ENCODE results near the gene IL1A.

Gene IL1A

DNA sequence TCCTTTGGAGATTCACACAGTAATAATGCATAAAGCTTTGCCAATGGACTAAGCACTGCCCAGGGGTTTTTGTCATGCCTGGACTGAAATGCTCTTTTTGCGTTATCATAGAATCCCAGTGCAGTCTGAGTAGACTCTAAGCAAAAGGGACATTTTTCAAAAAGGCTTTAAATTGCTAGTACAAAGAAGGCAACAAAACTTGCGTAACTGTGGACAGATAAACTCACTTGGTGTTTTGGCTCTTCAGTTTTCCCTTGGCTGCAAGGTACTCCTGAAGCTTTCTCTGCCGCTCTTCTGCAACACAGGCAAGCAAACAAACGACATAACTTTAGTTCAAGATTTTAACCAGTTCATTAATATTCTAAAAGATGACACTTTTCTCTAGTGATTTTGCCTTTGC, 22.0 kb downstream of the IL1A start:
- DNase-seq (ENCODE audit: low read depth): no peak

DNA sequence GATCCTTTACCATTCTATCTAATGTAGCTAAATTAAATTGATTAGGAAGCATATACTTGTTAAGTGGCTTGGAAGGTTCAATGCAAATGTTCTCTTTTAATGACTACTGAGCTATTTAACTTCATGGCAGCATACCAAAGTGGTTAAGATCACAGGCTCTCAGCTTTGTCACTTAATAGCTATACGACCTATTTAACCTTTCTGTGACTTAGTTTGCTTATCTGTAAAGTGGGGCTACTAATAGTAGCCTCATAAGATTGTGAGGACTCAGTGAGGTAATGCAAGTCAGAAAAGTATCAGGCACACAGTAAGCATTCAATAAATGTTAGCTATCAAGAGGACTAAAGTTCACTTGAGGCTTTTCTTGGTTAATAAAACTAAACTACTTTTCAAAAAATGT, 24.1 kb downstream of the IL1A start:
- no peak for DNase-seq (ENCODE audit: low read depth)

DNA sequence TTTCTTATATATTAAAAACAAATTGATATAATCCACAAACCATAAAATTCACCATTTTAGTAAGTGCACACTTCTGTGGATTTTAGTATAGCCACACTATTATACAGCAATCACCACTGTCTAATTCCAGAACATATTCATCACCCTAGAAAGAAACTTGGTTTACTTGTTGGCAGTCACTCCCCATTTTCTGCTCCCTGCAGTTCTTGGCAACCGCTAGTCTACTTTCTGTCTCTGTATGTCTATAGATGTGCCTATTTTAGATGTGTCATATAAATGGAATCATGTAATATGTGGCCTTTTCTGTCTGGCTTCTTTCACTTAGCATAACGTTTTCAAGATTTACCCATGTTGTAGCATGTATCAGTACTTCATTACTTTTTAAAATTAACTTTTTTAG, 25.6 kb downstream of the IL1A start:
- no peak for DNase-seq (ENCODE audit: low read depth)

DNA sequence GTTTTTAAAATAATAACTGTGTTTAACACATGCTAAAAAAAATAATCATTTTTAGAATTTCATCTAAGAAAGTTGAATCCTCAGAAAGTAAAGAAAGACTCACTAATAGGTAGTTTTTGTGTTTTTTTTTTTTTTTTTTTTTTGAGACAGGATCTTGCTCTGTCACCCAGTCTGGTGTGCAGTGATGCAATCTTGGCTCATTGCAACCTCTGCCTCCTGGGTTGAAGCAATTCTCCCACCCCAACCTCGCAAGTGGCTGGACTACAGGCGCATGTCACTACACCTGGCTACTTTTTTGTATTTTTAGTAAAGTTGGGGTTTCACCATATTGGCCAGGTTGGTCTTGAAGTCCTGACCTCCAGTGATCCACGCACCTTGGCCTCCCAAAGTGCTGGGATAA, 27.0 kb downstream of the IL1A start:
- no peak for DNase-seq (ENCODE audit: low read depth)

DNA sequence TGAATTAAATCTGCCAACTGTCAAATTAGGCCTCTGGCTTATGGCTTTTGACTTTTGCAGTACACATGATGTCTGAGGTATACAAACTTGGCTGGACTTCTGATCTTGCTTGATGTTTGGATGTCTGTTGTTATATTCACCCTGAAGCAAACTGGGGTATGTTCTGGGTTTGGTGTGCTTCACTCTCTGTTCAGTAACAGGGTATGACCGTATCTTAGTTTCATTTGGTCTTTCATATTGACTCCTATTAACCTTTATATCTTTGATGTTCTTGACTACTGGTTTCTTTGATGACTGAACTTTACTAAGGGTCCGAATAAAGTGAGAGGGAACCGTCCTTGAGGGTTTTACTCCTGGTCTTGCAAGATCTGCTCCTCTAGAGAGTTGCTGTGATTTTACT, 28.1 kb downstream of the IL1A start:
- no peak for DNase-seq (ENCODE audit: low read depth)

DNA sequence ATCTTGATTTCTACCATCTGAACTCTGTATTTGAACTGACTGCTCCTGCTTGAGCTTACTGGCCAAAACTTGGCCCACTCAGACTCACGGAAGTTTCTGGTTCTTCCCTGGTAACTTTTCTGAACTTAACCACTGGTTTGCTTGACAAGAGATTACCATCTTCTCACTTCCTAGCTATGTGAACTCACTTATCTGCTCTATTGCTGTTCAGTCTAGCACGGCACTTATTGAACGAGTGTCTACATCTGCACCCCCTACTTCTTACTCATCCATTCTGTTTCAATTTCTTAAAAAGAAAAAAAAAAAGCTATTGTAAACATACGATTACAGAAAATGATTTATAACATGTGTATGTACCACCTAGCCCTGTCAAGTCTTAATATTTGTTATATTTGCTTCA, 28.8 kb downstream of the IL1A start:
- no peak for DNase-seq (ENCODE audit: low read depth)

DNA sequence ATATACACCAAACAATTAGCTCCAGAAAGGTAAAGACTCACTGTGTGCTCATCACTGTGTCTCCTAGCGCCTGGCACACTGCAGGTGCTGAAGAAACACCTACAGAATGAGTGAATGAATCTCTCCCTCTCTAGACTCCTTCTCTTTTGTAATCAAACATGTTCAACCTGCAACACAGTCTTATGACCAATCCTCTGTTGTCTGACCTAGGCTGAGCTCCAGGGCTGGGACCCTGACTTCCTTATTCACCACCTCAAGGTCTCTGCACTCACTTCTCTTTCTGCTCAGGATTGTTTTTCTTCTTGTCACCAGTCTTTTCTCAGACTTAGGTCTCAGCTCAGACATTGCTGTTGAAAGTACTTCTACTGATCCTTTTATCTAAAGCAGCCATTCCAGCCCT, 29.7 kb downstream of the IL1A start:
- DNase-seq (ENCODE audit: low read depth): no peak

DNA sequence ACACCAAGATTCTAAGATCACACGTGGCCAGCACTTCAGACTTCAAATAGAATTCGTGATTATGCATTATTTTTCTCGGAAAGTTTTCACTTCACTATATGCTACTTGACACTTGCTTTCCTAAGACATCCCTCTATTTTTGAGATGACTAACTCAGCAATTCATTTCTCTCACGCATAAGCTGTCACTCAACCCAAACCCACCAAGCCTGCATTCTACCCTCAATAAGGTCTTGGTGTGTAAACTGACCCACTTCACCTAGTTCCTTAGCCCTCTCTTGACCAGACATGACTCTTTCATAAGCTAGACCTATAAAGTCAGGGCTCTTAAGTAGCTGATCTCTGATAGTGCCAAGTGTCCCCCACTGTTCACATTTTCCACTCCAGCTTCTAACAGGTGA, 31.6 kb downstream of the IL1A start:
- no peak for DNase-seq (ENCODE audit: low read depth)

DNA sequence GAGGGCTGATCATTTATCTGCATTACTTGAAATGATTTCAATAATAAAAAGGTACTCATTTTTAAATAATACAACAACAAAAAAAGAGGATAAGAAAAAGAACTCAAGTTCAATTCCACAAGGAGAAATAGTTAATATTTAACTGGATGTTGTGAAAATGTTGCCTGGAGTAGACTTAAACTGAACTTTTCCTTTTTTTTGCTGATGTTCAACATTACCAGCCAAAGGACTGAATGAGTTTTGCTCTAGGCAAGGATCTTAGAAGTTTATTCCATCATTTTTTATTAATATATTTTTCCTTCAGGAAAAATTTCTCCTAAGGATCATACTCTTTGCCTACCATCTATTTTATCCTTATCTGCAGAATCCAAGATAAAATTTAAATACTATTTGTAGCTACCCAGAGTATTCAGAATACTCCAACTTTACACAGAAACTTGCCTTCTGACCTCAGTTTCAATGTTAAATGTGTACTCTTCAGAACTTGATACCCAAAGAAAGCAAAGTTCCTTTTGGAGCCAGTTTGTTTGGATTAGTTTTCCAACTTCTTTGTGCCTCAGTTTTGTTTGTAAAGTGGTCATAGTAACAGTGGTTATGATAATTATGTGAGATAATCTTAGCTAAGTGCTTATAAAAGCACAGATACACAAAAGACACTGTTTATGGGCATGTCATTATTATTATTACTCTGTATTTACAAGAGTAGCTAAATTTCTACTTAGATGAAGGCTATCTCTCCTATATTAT, 32.7 kb downstream of the IL1A start:
- no peak for DNase-seq (ENCODE audit: low read depth)

DNA sequence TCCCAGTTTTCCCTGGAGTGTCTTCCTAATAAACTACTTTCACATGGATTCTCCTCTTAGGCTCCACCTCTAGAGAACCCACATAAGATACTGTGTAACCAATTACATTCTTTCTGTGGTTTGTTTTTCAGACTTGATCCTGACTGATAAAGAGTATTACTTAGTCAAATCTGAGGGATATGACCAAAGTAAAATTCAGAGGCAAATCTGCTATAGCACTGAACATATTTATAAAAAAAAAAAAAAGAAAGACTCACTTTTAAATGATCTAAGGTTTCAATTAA, 33.8 kb downstream of the IL1A start:
- no peak for DNase-seq (ENCODE audit: low read depth)

DNA sequence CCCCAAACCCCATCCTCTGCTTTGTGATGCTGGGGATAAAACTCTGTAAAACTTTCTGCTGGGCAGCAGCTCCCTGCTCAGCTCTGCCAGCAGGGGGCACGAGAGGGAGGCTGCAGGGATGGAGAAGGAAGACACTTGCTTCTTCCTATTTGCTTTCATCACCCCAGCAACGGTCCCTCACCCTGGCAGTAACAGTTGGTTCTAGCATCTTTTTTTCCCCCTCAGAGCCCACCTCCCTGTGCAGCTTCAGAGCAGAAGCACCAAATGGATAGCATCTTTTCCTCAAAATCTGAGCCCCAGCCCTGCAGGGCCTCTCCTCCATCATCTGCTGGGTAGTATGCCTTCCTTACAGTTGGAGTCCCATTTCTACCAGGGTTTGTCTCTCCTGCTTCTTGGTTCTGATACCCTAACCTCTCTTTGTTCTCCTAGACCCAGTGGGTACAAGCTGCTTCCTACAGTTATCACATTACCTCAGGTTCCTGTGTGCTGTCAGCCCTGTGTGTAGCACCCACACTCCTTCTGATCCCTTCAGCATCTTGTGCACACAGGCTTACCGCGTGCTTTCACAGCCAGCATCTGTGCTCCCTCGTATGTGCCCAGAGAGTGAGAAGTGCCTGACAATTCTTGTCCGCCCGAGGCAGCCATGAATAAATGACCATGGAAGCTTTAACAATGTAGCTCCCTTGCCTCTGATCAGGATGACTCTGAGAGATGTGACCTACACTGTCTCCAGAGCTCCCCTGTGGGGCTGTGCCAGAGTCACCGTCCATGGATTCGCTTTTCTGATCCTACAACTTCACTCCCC, 34.3 kb downstream of the IL1A start:
- DNase-seq (ENCODE audit: low read depth): peak; percentile 75

DNA sequence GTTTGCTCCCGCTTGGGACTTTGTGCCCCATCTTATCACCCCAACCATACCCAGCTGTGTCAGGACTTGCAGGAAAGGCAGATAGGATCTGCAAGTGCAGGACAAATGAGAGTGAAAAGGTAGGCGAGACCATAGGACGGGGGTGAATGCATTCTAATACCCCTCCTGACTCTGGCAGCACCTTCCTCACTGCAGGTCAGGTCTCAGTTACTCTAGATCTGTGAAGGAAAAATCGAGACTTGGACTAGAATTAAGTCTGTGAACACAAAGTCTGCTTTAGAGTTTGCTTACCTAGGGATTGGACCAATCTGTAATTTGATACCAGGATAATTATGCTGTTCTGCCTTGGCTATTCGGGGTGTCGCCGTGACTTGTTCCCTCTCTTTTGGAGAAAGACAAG, 43.8 kb downstream of the IL1A start:
- no peak for DNase-seq (ENCODE audit: low read depth)

DNA sequence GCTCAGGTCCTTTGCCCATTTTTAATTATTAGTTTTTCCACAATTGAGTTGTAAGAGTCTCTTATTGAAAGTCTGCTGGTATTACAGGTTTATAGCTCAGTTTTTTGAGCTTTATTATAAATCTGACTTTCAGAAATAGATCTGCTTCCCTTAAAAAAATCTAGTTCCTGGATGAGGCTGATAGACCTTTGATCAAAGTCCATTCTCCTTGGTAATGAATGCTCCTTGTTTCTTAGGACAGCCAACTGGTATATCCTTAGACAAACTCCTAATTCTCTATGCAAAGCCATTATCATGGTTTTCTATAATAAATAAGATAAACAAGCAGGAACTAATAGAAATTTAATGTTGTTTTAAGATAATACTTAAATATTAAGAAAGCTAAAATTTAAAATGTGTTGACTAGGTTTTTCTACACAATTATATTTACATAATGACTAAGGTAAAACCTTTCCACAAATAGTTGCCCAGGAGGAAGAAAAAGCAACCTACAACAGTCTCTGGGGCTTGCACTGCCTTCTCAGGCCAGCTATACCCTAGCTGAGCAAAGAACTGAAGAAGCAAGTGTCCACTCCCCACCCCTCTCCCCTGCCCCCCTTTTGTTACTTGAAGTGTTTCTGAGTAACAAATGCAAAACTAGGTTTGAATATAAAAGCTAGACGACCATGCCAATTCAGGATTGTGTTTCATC, 46.6 kb downstream of the IL1A start:
- no peak for DNase-seq (ENCODE audit: low read depth)

DNA sequence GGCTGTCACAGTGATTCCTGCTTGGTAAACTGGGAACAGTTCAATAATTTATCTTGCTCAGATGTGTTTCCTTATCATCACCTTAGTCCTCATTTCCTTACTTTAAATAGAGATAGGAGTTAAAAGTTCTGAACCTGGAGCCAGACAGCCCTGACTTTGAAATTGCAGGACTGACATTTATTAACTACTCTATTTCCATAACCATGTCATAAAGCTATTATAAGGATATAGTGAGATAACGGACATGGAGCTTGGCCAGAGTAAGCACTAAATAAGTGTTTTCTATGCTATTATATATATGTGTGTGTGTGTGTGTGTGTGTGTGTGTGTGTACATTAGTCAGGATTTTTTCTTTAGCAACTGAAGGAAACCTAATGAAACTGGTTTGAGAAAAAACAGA, 50.4 kb downstream of the IL1A start:
- DNase-seq (ENCODE audit: low read depth): no peak

DNA sequence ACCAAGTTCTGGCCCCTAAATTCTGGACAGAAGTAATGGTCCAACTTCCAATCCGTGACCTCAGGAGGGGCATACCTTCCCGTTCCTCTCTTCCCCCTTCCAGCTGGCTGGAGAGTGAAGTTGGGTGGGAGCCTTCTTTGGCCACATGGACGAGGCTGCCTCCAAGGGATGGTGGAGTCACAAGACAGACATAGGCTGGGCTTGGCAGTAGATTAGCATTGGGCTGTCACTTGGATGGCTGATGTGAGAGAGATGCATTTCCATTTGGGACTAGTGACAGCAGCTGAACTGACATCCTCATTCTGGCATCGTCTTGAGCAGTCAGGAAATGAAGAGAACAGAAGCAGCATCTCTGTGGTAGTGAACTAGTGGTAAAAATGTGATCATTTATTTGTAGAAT, 50.8 kb downstream of the IL1A start:
- DNase-seq (ENCODE audit: low read depth): no peak

DNA sequence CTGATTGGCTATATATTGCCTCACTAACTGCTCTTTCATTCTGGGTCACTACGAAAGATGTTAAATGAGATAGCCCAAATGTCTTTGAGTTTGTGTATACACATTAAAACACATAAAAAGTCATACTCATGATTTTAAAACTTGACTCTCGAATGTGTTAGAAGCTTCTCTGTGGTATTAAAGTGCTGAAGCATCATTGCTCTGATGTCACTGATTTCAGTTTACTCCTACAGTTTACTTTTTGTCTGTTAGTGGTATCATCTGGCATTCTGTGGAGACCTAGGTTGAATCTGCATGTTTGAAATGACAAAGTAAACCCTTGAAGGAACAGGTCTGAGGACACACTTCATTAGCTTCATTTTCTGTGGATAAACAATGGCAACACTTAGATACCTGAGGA, 52.8 kb downstream of the IL1A start:
- DNase-seq (ENCODE audit: low read depth): no peak

DNA sequence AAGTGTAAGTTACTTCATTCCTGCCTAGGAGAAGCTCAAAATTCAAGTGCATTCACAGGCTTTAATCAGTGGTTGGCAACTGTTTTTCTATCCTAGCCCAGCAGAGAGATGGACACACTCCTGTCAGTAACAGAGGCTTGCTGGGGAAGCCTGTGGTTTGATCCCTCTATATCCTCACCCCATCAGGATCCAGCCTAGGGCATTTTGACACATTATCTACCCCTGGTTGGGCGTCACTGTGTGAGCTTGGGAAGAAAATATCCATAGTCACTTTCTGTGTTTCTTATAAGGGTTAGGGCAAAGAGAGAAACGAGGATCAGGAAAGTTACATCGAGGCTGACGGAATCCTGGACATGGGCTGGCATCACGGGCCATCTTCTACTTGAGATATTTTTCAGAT, 53.5 kb downstream of the IL1A start:
- DNase-seq (ENCODE audit: low read depth): no peak

DNA sequence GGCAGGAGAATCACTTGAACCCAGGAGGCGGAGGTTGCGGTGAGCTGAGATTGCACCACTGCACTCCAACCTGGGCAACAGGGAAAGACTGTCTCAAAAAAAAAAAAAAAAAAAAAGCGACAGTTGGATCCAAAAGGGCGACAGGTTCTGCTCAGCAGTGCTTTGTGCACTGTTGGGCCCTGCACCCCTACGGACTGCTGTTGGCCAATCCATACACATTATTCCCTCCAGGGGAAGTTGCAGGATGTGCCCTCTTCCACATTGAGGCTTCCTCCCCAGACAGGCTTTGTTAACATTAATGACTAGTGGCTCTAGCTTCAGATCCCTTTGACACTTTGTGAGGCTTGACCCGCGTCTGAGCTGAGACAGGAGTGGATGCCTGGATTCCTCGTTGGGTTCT, 54.1 kb downstream of the IL1A start:
- no peak for DNase-seq (ENCODE audit: low read depth)

DNA sequence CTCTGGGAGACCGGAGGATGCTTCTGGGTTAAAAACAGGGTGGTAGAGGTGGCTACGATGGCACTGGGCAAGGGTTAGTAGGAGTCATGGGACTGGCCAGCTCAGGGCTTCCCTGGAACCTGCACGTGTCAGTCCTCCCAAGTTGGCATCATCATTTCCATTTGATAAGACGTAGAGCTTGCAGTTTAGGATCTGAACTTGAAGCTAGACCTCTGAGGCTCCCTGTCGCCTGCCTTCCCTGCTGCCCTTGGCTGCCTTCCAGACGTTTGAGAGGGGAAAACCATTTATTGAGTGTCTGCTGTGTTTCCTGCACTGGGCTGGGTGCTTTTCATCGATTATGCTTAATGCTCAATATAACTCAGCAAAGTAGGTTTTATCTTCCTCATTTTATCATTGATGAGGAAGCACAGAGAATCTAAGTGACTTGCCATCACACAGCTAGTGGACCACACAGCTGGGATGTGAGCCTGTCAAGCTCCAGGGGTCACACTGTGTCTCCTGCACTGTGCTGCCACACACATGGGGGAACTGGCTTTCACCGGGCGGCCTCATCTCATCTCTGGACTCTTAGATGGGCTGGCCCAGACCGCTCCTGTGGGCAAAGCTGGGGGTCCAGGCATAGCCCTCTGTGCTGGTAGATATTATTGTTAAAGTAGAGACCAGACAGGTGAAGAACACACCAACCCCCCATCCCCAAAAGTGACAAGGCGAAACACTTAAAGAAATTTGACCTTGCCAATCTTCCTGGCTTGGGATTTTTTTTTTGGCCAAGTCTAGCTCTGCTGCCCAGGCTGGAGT, 55.7 kb downstream of the IL1A start:
- no peak for DNase-seq (ENCODE audit: low read depth)

DNA sequence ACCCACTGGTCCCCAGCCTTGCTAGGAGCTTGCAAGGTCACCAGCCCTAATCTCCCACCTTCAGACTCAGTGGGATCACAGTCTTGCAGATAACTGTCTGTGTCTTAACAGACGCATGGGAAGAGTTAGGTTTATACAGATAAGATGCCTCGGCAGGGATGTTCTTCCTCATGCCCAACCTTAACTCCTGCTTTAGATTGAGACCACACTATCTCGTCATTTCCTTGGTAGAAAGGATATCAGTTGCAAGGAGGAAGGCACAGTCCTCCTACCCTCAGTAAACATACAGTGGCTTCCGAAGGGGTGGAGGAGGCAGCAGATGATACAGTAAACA, 56.3 kb downstream of the IL1A start:
- DNase-seq (ENCODE audit: low read depth): no peak

DNA sequence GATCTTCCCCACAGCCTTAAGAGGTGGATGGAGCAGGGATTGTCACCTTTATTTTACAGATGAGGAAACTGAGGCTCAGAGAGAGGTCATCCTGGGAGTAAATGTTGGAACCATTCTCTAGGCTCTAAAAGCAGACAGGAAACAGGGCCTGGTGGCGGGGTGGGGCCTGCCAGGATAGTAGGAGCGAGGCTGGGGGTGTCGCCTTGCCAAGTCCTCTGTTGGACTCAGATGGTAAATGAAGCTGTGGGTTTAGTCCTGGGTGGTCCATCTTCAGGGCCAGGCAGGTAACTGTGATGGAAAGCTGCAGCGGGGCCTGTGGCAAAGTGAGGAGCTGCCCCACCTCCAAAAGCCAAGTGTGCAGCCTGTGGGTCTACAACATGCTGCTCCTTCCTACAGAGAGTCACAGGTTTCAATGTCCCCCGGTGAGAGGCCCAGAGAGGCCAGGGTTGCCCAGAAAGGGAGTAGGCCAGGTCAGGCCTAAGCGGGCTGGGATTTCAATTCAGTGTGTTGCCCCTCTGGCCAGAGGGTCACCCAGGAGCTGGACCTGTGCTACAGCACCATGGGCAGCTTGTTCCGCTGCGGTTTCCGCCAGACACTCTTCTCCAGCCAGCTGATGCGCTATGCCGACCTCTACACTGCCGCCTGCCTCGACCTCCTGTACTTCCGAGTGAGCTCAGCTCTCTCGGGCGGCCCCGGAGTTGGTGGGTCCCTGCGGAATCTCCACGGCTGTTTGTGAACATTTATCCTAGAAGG, 56.8 kb downstream of the IL1A start:
- no peak for DNase-seq (ENCODE audit: low read depth)

Data from activated T-cell treated with anti-CD3 and anti-CD28 coated beads for 24 hours (primary cell).